K562 (cell line): ENCODE data around the gene APBA2. TPM values are rescaled to one million over a fixed set of nuclear protein-coding genes. Genes with fewer than 3 reads are reported as not detected.

Experiments used
- ATAC-seq: fragments of 200-7000 bp; cut with Tn5 transposase; 3 replicates; pipeline ENCODE4 v1.9.1; 2020; ENCODE audit warnings: moderate library complexity
- BruUV-seq: library from RNA; stranded (reverse); fragments of 400-500 nt; replicated peaks from 2 replicates; lab custom pipeline; 2021; lab: Mats Ljungman, UMichigan
- CTCF ChIA-PET: fragments of 300-600 bp; formaldehyde crosslinking; extraction: SDS; loops from one replicate; lab custom pipeline; 2021; ENCODE audit warnings: low intra/inter-chr PET ratio; lab: Yijun Ruan, JAX
- POLR2A ChIA-PET: fragments of 300-600, 350-650 bp; sonication (Branson Sonifier 250); formaldehyde crosslinking; extraction: SDS; loops from one replicate; lab custom pipeline; 2021; ENCODE audit warnings: antibody characterized with exemption, inconsistent platforms; lab: Yijun Ruan, JAX
- DNase-seq, 4 experiments: peaks; one replicate each; pipeline versions ENCODE4 v3.0.0 to v3.0.0-alpha.2; 2011 to 2018; ENCODE audit warnings: low spot score in 3 of 4, mixed read lengths in 3 of 4; ENCODE audit errors: extremely low read depth in 1 of 4
- FAIRE-seq: peaks from 2 replicates; lab custom pipeline; 2011; peaks lifted over from hg19 to GRCh38; lab: Jason Lieb, UNC
- H2AFZ ChIP-seq: 2 replicates; pipeline ENCODE4 v1.6.0; 2011; ENCODE audit warnings: low read depth, low read length, control low read depth, inconsistent platforms
- H3K27ac ChIP-seq: fragments of 200-600 bp; 3 replicates; pipeline ENCODE4 v1.8.0; 2011; ENCODE audit warnings: low read depth, mild to moderate bottlenecking, control low read depth, inconsistent platforms, low read length, moderate library complexity, mixed read lengths; ENCODE audit errors: extremely low read depth
- H3K27me3 ChIP-seq, 2 experiments: fragments of 300-600 bp in 1 of 2; 2 replicates in 1 of 2; 3 replicates in 1 of 2; pipeline versions ENCODE4 v1.6.0 to v1.8.0; 2011; ENCODE audit warnings: inconsistent platforms in 2 of 2, low read length in 2 of 2, mild to moderate bottlenecking in 1 of 2, mixed read lengths in 1 of 2, moderate library complexity in 1 of 2; ENCODE audit not compliant: control insufficient read depth in 2 of 2, insufficient read depth in 2 of 2
- H3K36me3 ChIP-seq: fragments of 300-600 bp; 3 replicates; pipeline ENCODE4 v1.8.0; 2011; ENCODE audit warnings: mild to moderate bottlenecking, low read length, inconsistent platforms; ENCODE audit not compliant: control insufficient read depth, insufficient read depth
- H3K4me1 ChIP-seq, 2 experiments: fragments of 200-600 bp in 1 of 2; replicated peaks in 1 of 2; 2 replicates in 1 of 2; 3 replicates in 1 of 2; pipeline versions ENCODE4 v1.5.1 to v1.8.0; 2011; ENCODE audit warnings: inconsistent platforms in 2 of 2, low read length in 2 of 2, mild to moderate bottlenecking in 1 of 2, mixed read lengths in 1 of 2, moderate library complexity in 1 of 2; ENCODE audit not compliant: control insufficient read depth in 2 of 2, insufficient read depth in 2 of 2
- H3K4me2 ChIP-seq: 2 replicates; pipeline ENCODE4 v1.6.1; 2011; ENCODE audit warnings: low read length, control low read depth, inconsistent platforms, mixed read lengths; ENCODE audit not compliant: insufficient read depth
- H3K4me3 ChIP-seq: fragments of 200-600 bp; sonication (generic), shearing (Covaris generic); 2 replicates; pipeline ENCODE4 v1.5.1; 2016; ENCODE audit warnings: control low read depth, inconsistent platforms
- H3K79me2 ChIP-seq: fragments of 200-600 bp; 3 replicates; pipeline ENCODE4 v1.8.0; 2011; ENCODE audit warnings: low read length, inconsistent platforms; ENCODE audit not compliant: control insufficient read depth, insufficient read depth
- H3K9ac ChIP-seq, 2 experiments: 2 replicates each; pipeline versions ENCODE4 v1.6.0 to v1.6.1; 2011; ENCODE audit warnings: low read depth in 2 of 2, low read length in 2 of 2, control low read depth in 1 of 2, inconsistent platforms in 1 of 2, mild to moderate bottlenecking in 1 of 2, mixed read lengths in 1 of 2; ENCODE audit not compliant: insufficient read depth in 1 of 2
- H3K9me1 ChIP-seq: one replicate; pipeline ENCODE4 v1.6.0; 2011; ENCODE audit warnings: inconsistent platforms, mild to moderate bottlenecking, low read length, moderate library complexity; ENCODE audit not compliant: control insufficient read depth, insufficient read depth
- H3K9me3 ChIP-seq: replicated peaks from 2 replicates; pipeline ENCODE4 v1.5.1; 2011; ENCODE audit warnings: low read depth, low read length, inconsistent platforms; ENCODE audit not compliant: control insufficient read depth, insufficient read depth
- H4K20me1 ChIP-seq: replicated peaks from 2 replicates; pipeline ENCODE4 v1.6.1; 2011; ENCODE audit warnings: low read length, inconsistent platforms, mixed read lengths; ENCODE audit not compliant: control insufficient read depth, insufficient read depth
- ATF7 ChIP-seq: fragments of 450-650 bp; IDR thresholded peaks from 2 replicates; pipeline ENCODE4 v1.7.1; 2014; ENCODE audit warnings: mild to moderate bottlenecking, moderate library complexity
- BRD9 ChIP-seq: fragments of 450-650 bp; IDR thresholded peaks from 2 replicates; pipeline ENCODE4 v1.6.1; 2018; ENCODE audit warnings: low read depth; ENCODE audit not compliant: partially characterized antibody
- CBX5 ChIP-seq: IDR thresholded peaks from 2 replicates; pipeline ENCODE4 v1.6.1; 2014; ENCODE audit warnings: low read depth, borderline replicate concordance
- ETV1 ChIP-seq: fragments of 450-650 bp; conservative IDR thresholded peaks from 2 replicates; pipeline ENCODE4 v1.6.1; 2016; ENCODE audit warnings: missing genetic modification characterization, control low read depth, low read depth, missing compliant biosample characterization
- HDAC6 ChIP-seq: IDR thresholded peaks from 2 replicates; pipeline ENCODE4 v1.6.1; 2012; ENCODE audit warnings: low read depth, mild to moderate bottlenecking, control low read depth, inconsistent platforms, low read length, moderate library complexity
- NKRF ChIP-seq: fragments of 450-650 bp; IDR thresholded peaks from 2 replicates; pipeline ENCODE4 v1.6.1; 2016; ENCODE audit warnings: borderline replicate concordance
- PCBP2 ChIP-seq: fragments of 200-400 bp; formaldehyde crosslinking; IDR thresholded peaks from 2 replicates; pipeline ENCODE4 v1.6.1; 2018; ENCODE audit warnings: low read length, low read depth, mild to moderate bottlenecking, moderate library complexity; ENCODE audit not compliant: poor library complexity, severe bottlenecking
- SOX6 ChIP-seq: fragments of 450-650 bp; IDR thresholded peaks from 2 replicates; pipeline ENCODE4 v1.6.1; 2014; ENCODE audit warnings: mild to moderate bottlenecking
- ZNF175 ChIP-seq: fragments of 200-800 bp; sonication (Bioruptor generic); IDR thresholded peaks from 2 replicates; pipeline ENCODE4 v1.6.1; 2016; ENCODE audit warnings: low read depth, mild to moderate bottlenecking, missing genetic modification characterization, missing compliant biosample characterization
- ZNF696 ChIP-seq: fragments of 250-450 bp; sonication (Bioruptor Pico); conservative IDR thresholded peaks from 2 replicates; pipeline ENCODE4 v1.4.0; 2020; ENCODE audit warnings: mild to moderate bottlenecking, moderate library complexity
- WGBS: fragments of 100-300 bp; shearing (Covaris generic); methylation state at CpG from one replicate; pipeline ENCODE4 v1.1.6; 2016; ENCODE audit warnings: low coverage, mixed read lengths; ENCODE audit not compliant: insufficient coverage; ENCODE audit errors: missing lambda C conversion rate; 5-methylcytosine and 5-hydroxymethylcytosine counted together
- in situ Hi-C: fragments of 300-500 bp; cut with MboI; formaldehyde crosslinking; loops from 4 replicates; pipeline ENCODE4 v1.15.0; 2018; ENCODE audit warnings: inconsistent platforms, mixed read lengths
- intact Hi-C: fragments of 100-400 bp; cut with micrococcal nuclease; formaldehyde crosslinking; loops from 2 replicates; pipeline ENCODE4 v1.14.2; 2022
- polyA plus RNA-seq, 8 experiments: library from polyadenylated mRNA; depleted of rRNA in 4 of 8; stranded (reverse) in 5 of 8; unstranded in 3 of 8; fragments of >200 nt; fragmentation: Nextera tagmentation in 2 of 8; fragmentation: Illumina TruSeq in 1 of 8; extraction: Ambion mirVana in 2 of 8; extraction: Trizol in 1 of 8; gene quantifications; 2 replicates each; pipeline versions ENCODE4 v1.2.1 to v1.2.3, GENCODE V29; 2011 to 2014; ENCODE audit warnings: inconsistent platforms in 1 of 8, missing spikeins in 1 of 8
- total RNA-seq, 7 experiments: library from RNA; depleted of rRNA in 6 of 7; stranded (reverse); fragments of >200 nt in 6 of 7; fragmentation: Illumina TruSeq in 2 of 7; extraction: Trizol in 2 of 7; gene quantifications; 2 replicates each; pipeline versions ENCODE4 v1.2.1 to v1.2.3, GENCODE V29; 2011 to 2021; ENCODE audit warnings: low replicate concordance in 1 of 7
- TF ChIP-seq, protein P1 (sequence below): fragments of 450-650 bp; IDR thresholded peaks from 2 replicates; pipeline ENCODE4 v1.6.1; 2017; ENCODE audit warnings: antibody characterized with exemption
- TF ChIP-seq, protein P2 (sequence below): fragments of 250-450 bp; sonication (Bioruptor Pico); IDR thresholded peaks from 2 replicates; pipeline ENCODE4 v1.8.0; 2022; ENCODE audit warnings: inconsistent platforms

The APBA2 gene
- total and polyA plus RNA-seq, 9 of the 15 experiments (the other 6 are each of a cell fraction or from before 2014, with no cell fraction given): 0.24 to 40.9 (median 25.2) TPM

GRCh38 chr15:29046977-29047376, 161.2 kb downstream of the APBA2 start (continued):
- no peak for TF ChIP-seq HDAC6
- no peak for TF ChIP-seq PCBP2
- no peak for TF ChIP-seq SOX6
- TF ChIP-seq, all 486 proteins: peak for 0

DNA sequence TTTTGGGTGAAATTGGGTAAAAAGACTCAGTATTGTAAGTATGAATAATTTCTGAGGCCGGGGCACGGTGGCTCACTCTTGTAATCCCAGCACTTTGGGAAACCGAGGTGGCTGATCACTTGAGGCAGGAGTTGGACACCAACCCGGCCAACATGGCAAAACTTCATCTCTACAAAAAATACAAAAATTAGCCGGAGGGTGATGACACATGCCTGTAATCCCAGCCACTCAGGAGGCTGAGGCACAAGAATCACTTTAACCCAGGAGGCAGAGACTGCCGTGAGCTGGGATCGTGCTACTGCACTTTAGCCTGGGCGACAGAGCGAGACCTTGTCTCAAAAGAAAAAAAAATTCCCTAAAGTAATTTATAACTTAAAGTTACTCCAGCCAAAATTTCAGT, 162.2 kb downstream of the APBA2 start:
- FAIRE-seq (no peak), ATAC-seq (no peak), DNase-seq (no peak)
- H3K27ac ChIP-seq: no peak overlapping the region
- POLR2A ChIA-PET: no interaction called here
- CTCF ChIA-PET: no interaction called here
- H2AFZ ChIP-seq: no peak overlapping the region
- H3K79me2 ChIP-seq: no peaks in the 10 kb centered on the region
- H3K4me2 ChIP-seq: no peak overlapping the region
- no peak overlapping the region for H3K4me3 ChIP-seq
- H3K9me3 ChIP-seq: no peaks in the 10 kb centered on the region
- BruUV-seq: no TSS peak
- WGBS: 77% methylated on average over 9 of the region's 9 CpGs
- H3K36me3 ChIP-seq: no peaks in the 10 kb centered on the region
- no peak overlapping the region for H3K9ac ChIP-seq
- no peaks in the 10 kb centered on the region for H3K27me3 ChIP-seq
- intact Hi-C loops (no loop called here), in situ Hi-C loops (no loop called here)
- H4K20me1 ChIP-seq: no peaks in the 10 kb centered on the region
- no peaks in the 10 kb centered on the region for H3K9me1 ChIP-seq
- peaks cover 0 to 3% of the 10 kb centered on the region in 2 experiments; a peak in 2 of 5 replicates for H3K4me1 ChIP-seq
- TF ChIP-seq ETV1 (tag) (no peak), NKRF (no peak), ATF7 (no peak), ZNF175 (CRISPR knock-in tag) (no peak), BRD9 (no peak), CBX5 (no peak), ZNF696 (CRISPR knock-in tag) (no peak)
- TF ChIP-seq, protein P1, sequence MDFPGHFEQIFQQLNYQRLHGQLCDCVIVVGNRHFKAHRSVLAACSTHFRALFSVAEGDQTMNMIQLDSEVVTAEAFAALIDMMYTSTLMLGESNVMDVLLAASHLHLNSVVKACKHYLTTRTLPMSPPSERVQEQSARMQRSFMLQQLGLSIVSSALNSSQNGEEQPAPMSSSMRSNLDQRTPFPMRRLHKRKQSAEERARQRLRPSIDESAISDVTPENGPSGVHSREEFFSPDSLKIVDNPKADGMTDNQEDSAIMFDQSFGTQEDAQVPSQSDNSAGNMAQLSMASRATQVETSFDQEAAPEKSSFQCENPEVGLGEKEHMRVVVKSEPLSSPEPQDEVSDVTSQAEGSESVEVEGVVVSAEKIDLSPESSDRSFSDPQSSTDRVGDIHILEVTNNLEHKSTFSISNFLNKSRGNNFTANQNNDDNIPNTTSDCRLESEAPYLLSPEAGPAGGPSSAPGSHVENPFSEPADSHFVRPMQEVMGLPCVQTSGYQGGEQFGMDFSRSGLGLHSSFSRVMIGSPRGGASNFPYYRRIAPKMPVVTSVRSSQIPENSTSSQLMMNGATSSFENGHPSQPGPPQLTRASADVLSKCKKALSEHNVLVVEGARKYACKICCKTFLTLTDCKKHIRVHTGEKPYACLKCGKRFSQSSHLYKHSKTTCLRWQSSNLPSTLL: no peak
- TF ChIP-seq, protein P2, sequence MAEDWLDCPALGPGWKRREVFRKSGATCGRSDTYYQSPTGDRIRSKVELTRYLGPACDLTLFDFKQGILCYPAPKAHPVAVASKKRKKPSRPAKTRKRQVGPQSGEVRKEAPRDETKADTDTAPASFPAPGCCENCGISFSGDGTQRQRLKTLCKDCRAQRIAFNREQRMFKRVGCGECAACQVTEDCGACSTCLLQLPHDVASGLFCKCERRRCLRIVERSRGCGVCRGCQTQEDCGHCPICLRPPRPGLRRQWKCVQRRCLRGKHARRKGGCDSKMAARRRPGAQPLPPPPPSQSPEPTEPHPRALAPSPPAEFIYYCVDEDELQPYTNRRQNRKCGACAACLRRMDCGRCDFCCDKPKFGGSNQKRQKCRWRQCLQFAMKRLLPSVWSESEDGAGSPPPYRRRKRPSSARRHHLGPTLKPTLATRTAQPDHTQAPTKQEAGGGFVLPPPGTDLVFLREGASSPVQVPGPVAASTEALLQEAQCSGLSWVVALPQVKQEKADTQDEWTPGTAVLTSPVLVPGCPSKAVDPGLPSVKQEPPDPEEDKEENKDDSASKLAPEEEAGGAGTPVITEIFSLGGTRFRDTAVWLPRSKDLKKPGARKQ (CRISPR knock-in tag): no peak
